GM18502 (cell line): ENCODE results near the gene C1QTNF6.

Experiments
- ATAC-seq: cut with Tn5 transposase; IDR thresholded peaks from one replicate; pipeline ENCODE4 v1.9.1; 2021; ENCODE audit warnings: mild to moderate bottlenecking; ENCODE audit not compliant: unreplicated experiment, poor library complexity

The C1QTNF6 gene

GRCh38 chr22:37165066-37165465 is 23.0 kb downstream of the C1QTNF6 start:
- ATAC-seq, result no peak

- ATAC-seq, result no peak
Observed at GRCh38 chr22:37164505-37164887, 23.6 kb downstream of the C1QTNF6 start.

DNA sequence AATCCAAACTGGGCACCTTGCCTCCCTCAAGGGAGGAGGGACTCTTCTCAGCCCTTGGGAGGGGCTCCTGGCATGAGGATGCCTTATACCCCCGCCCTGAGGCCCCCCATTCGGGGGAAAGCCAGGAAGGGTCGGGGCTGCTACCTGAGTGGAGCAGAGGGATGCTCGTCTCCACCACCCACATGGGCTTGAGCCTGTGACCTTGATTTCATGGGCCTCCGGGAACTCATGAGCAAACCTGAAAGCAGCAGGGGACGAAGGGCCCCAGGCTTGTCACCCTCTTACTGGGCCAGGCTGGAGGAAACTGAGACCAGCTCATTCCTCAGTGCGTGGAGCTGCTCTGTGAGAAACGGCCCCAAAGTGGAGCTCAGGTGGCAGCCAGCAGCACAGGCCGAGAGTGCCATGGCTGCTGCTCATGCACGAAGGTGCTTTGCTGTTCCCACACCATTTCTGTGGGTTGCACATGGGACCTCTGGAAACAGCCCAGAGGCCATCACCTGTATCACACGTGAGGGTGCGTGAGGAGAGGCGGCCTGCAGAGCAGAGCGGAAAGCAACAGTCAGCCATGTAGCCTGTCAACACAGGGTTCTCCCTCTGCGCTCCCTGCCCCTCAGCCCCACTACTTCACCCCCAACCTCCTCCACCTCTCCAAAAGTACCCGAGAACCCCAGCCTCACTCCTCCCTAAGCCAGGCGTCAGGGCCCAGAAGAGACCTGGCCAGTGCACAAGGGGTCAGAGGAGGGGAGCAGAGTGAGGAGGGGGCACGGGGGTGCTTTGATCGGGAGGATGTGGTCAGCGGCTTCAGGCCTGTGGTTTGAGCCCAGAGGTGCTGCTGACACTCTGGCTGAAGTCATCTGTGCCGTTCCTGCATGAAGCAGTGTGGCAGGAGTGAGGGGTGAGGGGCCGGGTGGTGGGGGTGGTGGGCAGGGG is 24.2 kb downstream of the C1QTNF6 start:
- ATAC-seq, result no peak

GRCh38 chr22:37163096-37163489 is 25.0 kb downstream of the C1QTNF6 start:
- no peak for ATAC-seq

DNA sequence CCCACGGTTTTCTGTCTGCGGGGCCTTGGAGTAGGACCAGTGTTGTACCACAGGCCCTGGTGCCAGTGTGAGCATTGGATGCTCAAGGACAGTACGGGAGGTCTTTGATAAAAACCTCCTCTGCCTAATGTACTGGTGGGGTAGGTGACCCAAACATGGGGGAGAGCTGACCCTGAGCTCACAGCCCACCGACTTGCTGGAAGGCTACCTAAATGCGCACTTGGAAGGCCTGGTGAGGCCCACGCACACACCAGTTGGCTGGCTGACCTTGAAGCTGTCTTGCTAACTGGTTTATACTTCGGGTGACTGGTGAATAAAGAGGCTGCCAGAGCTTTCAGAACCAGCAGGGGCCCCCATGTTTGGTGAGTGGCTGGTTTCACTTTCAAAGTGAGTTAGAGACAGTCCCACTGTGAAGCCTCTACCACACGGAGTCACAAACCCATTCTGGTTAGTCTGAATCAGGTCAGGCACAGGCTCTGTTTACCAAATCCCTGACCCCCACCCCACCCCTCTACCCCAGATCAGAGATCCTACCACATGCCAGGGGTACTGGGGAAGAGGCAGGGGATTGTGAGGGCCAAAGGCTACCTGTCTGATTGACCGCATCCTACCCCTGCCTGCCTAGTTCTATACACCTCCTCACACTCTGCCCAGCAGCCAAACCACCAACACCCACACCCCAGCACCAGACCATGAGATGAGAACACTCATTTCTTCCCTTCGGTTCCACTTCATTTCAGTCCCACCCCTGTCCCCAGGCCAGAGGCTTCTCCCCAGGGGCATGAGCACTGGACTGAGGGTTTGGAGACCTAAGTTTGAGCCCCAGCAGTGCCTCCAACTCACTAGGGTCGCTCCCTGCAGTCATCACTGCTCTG is 25.6 kb downstream of the C1QTNF6 start:
- peak; percentile 60 for ATAC-seq

DNA sequence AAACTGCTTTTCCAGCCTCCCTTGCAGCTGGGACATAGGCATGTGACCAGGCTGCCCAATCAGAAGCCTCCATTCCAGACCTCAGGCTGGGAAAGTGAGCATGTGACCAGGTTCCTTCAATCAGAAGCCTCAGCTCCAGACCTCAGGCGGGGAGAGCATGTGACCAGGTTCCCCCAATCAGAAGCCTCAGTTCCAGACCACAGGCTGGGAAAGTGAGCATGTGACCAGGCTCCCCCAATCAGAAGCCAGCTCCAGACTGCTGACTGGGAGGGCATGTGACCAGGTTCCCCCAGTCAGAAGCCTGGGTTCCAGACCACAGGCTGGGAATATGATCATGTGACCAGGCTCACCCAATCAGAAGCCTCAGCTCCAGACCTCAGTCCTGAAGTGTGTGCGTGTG is 26.6 kb downstream of the C1QTNF6 start:
- ATAC-seq, result no peak

- no peak for ATAC-seq
Observed at GRCh38 chr22:37160027-37160426, 28.0 kb downstream of the C1QTNF6 start.

DNA sequence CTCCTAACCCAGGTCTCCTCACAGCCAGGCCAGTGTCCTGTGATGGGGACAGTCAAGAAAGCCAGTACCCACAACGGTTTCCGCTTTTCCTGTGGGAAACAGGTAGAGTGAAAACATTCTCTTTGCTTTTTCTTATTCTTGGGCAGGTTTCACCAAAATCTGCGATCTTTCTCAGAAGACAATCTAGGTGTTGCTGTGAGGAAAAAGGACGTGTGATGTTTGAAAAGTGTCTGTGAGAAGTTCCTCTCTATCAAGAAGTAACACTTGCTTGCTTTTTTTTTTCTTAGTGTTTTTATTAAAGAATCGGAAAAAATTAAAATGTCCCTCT is 29.1 kb downstream of the C1QTNF6 start:
- ATAC-seq, result no peak

- no peak for ATAC-seq
Observed at GRCh38 chr22:37157516-37158285, 30.3 kb downstream of the C1QTNF6 start.

- no peak for ATAC-seq
Observed at GRCh38 chr22:37156686-37157435, 31.2 kb downstream of the C1QTNF6 start.

- no peak for ATAC-seq
Observed at GRCh38 chr22:37155971-37156370, 32.1 kb downstream of the C1QTNF6 start.

GRCh38 chr22:37154925-37155712 is 32.9 kb downstream of the C1QTNF6 start:
- no peak for ATAC-seq

GRCh38 chr22:37153901-37154300 is 34.1 kb downstream of the C1QTNF6 start:
- ATAC-seq, result no peak

DNA sequence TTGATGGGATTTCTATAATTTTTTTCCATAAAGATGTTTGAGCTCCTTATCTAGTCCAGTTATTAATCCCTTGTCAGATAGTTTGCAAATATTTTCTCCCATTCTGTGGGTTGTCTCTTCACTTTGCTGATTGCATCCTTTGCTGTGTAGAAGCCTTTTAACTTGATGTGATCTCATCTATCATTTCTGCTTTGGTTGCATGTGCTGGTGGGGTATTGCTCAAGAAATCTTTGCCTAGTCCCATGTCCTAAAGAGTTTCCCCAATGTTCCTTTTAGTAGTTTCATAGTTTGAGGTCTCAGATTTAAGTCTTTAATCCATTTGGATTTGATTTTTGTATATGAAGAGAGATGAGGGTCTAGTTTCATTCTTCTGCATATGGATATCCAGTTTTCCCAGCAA is 36.6 kb downstream of the C1QTNF6 start:
- no peak for ATAC-seq

DNA sequence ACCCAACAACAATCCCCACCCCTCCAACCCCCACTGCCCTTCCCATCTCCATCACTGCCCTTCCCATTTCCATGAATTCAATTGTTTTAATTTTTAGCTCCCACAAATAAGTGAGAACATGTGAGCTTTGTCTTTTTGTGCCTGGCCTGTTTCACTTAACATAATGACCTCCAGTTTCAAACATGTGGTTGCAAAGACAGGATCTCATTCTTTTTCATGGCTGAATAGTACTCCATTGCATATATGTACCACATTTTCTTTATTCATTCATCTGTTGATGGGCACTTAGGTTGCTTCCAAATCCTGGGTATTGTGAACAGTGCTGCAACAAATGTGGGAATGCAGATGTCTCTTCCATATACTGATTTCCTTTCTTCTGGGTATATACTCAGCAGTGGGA is 37.3 kb downstream of the C1QTNF6 start:
- ATAC-seq, result no peak

DNA sequence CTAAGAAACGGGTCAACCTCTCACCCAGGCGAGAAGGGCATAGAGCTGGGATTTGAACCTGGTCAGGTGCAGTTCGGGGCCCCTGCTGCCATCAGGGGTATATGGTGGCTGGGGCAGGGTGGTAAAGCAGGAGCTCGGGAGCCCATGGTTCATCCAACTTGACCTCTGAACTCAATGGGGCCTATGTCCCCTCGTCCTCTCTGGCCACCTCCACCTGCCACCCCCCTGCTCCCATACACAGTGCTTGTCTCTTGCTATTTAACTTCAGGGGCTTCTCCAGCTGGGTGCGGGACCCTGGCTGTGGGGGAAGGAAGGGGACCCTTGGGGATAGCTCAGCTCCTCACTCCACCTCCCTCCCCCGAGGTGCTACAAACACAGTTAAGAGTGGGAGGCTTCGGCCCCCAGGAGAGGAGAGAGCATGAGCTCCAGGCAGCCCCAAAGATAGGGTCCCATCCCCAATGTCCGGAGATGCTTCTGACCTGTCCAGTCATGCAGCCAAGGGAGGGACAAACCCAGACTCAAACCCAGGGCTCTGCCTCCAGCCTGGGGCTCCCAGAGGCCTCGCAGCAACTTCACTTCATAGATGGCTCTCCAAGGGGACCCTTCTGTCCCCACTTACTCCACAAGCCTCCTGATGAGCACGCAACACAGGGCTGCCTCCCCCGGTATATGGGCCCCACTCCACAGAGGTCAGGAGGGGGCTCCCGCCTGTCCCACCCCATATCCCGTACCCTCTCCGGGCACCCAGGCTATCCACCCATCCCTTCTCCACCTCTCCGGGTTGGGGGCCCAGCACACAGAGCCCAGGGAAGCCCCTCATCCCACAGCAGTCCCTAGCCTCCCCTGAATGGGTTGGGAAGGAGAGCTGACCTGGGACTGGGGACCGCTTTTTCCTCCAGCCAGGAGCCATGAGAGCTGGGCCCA is 39.0 kb downstream of the C1QTNF6 start:
- peak; percentile 12 for ATAC-seq

DNA sequence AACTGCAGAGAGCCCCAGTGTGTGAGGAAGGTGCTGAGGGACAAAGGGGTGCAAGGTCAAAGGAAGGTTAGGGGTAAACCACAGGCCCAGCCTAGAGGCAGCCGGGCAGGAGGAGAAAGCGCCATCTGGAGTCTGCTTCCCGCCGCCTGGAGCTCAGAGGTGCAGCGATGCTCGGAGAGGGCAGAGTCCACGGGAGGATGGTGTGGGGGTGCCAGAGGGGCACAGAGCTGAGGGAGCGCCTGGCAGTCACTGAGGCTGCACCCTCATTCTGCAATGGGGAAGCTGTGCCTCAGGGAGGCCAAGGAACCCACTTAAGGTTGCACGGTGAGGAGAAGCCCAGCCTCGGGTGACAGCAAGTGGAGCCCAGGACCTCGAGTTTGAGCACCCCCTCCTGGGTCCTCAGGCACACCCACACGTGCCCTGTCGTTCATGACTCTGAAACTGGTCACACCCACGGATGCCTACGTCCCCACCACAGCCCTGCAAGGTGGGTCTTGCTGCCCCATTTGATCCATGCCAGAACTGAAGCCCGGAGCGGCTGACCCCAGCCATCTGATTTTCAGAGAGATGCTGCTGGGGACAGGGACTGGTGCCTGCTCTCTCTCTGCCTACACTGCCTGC is 39.9 kb downstream of the C1QTNF6 start:
- no peak for ATAC-seq
